ENCODE results near the gene BAHCC1.
A peak's percentile ranks its signal among the peaks of the same experiment; 100 is the strongest.
"Not testable (repeated sequence)": the region's sequence is repeated elsewhere in the genome, so short reads cannot be mapped to it uniquely, and the experiment has no call there.

The BAHCC1 gene

DNA sequence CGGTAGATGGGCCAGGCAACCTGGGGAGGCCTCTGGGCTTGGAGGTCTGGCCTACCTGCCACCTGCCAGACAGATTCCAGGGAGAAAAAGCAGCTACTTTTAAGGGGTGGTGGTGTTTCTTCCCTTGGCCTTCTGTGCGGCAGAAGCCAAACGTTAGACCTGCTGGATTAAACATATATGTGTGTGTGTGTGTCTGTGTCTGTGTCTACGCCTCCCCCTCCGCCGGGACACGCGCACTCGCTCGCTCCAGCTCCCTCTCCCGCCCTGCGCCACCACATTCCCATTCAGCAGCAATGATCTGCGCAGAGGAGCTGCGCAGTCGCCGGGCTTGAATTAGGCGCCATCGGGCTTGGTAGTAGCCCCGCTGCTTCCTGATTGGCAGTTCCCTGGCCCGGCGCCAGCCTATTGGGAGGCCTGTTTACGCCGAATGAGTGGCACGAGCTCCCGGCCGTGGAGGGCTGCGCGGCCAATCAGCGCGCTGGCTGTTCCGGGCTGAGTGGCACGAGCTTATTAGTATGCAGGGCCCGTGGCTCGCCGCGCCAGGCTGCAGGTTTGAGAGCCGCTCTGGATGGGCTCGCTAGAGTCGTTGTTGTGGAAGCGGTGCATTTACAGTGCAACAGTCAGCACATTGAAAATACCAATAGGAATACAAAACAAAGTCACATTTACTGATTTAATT, at the start of gene BAHCC1:
BAHCC1 (plus strand) TSS at position 537 of the 679 bp plus-strand sequence. CDS start 4,283 bp downstream, outside the sequence.
- DNase-seq (ENCODE audit: low spot score): peak; percentile 100

DNA sequence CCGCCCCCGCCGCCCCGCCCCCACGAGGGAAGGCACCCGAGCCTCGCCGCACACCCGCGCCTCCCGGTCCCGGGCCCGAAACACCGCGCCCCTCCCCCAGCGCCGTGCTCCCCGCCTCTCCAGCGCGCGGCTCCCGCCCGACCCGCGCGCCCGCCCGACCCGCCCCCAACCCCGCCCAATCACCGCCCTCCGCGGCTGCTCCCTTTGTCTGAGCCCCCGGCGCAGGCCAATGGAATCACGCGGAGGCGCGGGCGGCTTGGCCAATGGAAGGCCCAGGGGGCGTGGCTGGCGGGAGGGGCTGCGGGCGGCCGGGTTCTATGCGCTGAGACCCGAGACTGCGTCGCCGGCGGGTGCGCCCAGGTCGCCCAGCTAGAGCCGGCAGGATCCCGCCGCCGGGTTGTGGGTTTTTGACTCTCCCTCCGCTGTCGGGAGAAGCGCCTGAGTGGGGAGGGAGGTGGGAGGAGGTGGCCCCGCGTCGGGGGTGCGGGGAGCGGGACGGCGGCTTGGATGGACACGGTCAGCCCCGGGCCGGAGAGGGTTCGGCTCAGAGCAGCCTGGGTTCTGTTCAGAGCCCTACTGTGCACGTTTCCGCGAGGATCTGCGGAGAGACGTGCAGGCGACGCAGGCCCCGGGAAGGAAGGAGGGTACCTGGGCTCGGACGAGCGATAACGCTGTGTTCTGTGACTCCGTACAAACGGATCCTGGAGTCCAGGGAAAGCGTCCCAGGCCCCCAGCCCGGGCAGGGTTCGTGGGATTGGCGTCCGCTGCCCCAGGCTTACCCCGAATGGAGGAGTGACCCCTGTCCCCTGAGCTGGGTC, 49.0 kb upstream of the BAHCC1 start:
- peak; percentile 93 for DNase-seq (ENCODE audit: low spot score)

DNA sequence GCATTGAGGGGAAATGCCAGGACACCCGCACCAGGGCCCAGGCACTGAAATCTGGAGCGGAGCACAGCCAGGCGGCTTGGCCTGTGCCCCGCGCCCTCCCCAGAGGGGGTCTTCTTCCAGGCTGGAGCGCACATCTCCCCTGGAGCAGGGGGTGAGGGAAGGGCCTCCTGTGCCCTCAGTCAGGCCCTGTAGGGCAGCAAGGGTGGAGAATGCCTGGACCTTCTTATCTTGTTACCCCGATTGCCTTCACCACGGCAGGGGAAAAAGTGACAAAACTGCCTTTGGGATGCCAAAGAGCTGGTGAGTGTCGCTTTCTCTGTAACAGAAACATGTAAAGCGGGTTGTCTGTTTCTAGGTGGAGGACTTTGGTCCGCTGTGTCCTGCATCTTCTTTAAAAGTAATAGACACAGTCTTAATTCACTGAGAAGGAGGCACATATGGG, 48.3 kb upstream of the BAHCC1 start:
- no peak for DNase-seq (ENCODE audit: low spot score)

DNA sequence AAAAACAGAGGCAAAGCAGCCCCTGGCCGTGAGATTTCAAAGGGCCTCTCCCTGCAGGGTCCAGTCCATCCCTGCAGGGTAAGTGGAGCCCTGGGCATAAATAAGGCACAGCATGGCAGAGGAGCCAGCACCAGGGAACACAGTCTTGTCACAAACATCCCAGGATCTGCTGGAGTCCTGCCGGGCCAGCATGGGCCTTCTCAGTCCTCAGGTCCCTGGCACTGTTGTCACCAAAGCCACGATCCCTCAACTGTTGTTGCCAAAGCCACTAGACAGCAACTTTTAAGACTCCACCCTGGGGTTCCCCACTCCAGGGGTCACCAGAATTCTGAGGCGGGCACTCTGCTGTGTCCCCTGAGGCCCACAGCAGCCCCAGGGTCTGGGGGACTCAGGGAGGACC, 47.8 kb upstream of the BAHCC1 start:
- no peak for DNase-seq (ENCODE audit: low spot score)

DNA sequence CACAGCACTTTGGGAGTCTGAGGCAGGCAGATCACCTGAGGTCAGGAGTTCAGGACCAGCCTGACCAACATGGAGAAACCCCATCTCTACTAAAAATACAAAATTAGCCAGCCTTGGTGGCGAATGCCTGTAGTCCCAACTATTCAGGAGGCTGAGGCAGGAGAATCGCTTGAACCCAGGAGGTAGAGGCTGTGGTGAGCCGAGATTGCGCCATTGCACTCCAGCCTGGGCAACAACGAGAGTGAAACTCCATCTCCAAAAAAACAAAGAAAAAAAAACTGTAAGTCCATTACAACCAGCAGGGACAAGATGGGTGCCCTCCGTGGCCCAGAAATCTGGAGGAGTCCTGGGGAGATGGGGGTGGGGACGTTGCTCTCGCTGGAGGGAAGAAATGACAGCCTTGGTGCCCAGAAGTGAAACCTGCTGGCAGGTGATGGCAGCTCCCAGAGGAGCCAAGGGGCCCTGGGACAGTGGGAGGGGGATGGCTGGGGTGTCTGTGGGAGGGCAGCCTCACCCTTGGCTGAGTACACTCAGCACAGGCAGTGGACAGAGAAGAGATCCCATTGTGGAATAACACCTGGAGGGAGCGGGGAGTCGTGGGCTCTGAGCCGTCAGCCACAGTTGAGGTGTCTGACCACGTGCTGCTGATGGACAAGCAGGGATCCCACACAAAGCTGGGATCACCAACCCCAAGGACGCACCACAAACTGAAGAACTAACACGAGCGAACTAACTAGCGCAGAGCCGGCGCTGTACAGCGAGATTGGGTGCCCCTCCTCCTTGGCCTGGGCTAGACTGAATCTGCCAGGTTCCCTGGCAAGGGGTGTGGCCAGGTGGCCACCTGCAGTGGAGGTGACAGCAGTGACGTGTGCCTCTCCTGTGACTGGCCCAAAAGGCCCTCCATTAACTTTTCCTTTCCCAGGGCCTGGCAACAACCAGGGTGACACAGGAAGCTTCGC, 46.9 kb upstream of the BAHCC1 start:
- DNase-seq (ENCODE audit: low spot score): no peak

DNA sequence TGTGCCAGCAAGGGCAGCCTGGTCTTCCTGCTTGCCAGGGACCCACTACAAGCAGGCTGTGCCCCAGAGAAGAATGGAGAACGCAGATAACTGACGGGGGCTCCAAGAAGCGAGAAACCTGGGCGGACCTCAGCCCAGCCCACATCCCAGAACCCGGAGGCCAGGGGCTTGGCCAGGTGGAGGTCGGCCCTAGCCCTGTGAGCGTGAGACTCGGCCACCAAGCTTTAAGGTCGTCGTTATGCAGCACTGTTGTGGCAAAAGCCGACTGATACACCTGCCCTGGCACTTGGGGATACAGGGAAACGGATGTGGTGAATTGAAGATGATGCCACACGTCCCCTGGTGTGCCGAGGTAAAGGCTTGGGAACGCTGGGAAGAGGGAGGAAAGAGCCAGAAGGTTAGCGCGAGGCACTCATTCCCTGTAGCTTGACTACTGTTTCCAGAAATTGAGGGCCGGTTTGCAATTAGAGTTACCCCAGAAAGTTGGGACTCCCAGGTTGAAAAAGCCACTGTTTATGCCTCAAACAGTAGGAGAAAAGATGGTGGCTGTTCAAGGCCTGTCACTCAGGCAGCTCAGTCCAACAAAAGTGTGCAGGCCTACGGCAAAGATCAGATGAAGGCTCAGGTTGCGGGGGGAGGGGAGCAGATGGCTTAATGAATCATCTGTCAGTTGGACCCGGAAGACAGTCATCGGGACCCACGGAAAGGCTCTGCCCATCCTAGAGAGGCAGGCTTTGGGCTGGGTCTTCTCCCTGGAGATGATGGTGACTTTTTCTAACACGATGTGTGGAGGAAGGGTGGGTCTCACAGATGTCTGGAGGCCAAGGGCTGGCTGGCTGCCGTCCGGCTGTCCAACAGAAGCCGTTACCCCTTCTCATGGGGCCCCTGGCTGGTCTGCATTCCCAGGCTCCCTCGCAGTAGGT, 45.6 kb upstream of the BAHCC1 start:
- no peak for DNase-seq (ENCODE audit: low spot score)

DNA sequence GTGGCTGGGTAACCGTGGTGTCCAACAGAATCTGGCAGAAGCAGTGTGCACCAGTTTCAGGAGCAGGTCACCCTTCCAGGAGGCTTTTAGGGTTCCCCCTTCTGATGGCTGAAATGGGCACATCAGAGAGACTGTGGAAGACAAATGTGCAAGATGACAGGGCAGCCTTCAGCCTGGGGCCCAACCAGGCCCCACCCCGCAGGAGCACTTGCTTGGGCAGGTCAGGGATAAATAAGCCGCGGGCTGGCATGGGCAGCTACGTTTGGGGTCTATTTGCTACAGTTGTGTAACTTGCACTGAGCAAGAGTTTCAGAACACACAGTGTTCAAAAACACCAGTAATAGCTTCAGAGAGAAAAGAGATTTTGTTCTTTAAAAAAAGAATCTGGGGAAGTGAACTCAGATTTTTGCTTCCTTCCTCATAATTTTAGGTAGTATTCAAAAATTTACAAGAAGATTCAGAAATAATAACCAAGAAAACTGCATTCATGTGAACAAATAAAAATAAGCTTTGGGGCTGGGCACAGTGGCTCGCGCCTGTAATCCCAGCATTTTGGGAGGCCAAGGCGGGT, 44.9 kb upstream of the BAHCC1 start:
- no peak for DNase-seq (ENCODE audit: low spot score)

DNA sequence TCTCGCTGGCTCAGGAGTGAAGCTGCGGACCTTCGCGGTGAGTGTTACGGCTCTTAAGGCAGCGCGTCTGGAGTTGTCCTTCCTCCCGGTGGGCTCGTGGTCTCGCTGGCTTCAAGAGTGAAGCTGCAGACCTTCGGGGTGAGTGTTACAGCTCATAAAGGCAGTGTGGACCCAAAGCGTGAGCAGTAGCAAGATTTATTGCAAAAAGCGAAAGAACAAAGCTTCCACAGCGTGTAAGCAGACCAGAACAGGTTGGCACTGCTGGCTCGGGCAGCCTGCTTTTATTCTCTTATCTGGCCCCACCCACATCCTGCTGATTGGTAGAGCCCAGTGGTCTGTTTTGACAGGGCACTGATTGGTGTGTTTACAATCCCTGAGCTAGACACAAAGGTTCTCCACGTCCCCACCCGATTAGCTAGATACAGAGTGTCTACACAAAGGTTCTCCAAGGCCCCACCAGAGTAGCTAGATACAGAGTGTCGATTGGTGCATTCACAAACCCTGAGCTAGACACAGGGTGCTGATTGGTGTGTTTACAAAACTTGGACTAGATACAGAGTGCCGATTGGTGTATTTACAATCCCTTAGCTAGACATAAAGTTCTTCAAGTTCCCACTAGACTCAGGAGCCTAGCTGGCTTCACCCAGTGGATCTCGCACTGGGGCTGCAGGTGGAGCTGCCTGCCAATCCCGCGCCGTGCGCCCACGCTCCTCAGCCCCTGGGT, 43.8 kb upstream of the BAHCC1 start:
- DNase-seq (ENCODE audit: low spot score): not testable (repeated sequence)

DNA sequence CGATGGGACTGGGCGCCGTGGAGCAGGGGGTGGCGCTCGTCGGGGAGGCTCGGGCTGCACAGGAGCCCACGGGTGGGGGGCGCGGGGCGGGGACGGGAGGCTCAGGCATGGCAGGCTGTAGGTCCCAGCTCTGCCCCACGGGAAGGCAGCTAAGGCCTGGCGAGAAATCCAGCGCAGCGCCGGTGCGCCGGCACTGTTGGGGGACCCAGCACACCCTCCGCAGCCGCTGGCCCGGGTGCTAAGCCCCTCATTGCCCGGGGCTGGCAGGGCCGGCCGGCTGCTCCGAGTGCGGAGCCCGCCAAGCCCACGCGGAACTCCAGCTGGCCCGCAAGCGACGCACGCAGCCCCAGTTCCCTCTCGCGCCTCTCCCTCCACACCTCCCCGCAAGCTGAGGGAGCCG, 43.2 kb upstream of the BAHCC1 start:
- not testable (repeated sequence) for DNase-seq (ENCODE audit: low spot score)

DNA sequence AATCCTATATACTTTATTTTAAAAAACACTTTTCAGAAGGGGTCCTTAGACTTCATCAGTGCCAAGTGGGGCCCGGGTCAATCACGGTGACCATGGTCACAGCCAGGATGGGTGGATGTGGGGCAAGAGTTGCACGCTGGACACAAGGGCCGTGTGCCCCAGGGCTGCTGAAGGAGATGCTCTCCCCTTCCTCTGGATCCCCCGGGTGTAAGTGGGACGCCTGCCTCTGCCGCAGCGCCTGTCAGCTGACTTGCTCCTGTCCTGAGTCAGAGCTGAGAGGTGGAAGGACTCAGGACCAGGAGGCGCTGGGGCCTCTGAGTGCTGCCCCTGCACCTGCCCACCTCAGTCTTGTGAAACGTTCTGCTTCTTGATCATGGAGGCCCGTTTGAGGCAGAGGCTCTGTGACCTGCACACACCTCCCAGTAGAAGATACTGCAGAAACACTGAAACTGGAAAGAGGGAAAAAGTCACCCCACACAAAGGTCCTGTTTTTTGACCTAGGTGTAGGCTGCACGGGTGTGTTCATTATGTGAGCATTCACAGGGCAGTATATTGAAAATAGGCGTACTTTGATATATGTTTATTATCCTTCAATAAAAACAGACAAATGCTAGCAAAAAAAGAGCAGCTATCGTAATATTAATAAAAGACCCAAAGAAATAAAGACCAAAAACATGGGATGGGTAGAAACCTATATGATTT, 40.9 kb upstream of the BAHCC1 start:
- DNase-seq (ENCODE audit: low spot score): no peak

DNA sequence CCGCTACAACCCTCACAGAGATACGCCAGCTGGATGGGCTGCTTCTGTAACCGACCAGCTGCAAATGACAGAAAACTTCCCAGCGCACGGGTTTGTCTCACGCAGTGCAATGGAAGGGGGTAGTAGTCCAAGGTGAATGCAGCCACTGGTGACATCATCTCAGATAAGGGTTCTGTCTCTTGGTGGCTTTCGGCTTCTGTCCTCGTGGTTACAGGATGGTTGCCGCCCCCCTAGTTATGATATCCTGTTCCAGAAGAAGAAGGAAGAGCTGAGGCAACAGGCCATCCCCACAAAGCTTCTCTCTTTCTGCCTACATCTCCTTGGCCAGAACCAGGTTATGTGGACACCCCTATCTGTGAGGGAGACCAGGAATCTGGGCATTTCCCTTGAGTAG, 40.3 kb upstream of the BAHCC1 start:
- no peak for DNase-seq (ENCODE audit: low spot score)

DNA sequence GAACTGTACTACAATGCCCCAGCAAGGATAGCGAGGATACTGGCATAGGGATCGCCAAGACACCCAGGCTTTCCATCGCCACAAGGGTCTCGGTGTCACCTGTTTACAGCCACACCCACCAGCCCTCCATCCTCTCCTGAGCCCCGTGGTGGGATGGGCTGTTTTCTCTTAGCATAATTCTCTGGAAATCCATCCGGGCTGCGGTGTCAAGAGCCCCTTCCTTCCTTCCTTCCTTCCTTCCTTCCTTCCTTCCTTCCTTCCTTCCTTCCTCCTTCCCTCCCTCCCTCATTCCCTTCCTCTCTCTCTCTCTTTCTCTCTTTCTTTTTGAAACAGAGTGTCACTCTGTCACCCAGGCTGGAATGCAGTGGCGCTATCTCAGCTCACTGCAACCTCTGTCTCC, 36.0 kb upstream of the BAHCC1 start:
- DNase-seq (ENCODE audit: low spot score): no peak

DNA sequence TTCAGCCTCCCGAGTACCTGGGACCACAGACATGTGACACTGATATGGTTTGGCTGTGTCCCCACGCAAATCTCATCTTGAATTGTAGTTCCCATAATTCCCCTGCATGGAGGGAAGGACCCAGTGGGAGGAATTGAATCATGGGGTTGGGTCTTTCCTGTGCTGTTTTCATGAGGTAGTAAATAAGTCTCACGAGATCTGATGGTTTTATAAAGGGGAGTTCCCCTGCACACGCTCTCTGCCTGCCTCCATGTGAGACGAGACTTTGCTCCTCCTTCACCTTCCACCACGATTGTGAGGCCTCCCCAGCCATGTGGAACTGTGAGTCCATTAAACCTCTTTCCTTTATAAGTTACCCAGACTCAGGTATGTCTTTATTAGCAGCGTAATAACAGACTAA, 33.3 kb upstream of the BAHCC1 start:
- not testable (repeated sequence) for DNase-seq (ENCODE audit: low spot score)

DNA sequence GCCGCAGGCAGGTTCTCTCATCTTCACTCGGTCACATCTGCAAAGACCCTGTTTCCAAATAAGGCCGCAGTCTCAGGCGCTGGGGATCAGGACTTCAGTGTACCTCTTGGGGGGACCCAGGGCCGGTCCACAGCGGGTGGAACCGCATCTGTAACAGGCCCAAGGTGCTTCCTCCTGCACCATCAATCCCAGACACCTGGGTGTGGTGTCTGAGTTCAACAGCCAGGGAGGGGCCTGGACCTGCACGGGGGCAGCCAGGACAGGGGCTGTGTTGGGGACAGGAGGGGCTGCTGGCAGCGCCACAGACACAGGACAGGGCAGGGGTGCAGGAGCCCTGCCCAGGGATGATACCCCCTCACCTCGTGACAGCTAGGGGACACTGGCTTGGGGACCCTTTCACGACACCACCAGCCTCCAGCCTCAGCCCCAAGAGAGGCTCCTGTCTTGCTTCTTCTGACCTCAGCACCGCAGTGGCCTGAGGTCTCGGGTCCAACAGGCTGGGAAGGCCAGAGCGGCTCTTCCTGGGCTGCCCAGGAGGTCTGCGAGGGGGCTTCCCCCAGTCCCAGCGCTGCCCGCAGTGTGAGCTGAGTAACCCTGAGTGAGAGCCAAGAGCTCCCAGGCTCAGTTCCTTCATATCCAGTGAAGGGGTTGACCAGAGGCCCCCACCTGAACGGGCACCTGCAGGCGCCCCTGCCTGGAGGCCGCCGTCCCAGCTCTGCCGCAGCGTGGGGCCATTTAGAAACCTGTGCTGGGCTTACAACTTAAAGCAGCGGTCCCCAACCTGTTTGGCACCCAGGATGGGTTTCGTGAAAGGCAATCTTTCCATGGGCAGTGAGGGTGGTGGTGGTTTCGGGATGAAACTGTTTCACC, 30.7 kb upstream of the BAHCC1 start:
- DNase-seq (ENCODE audit: low spot score): no peak

DNA sequence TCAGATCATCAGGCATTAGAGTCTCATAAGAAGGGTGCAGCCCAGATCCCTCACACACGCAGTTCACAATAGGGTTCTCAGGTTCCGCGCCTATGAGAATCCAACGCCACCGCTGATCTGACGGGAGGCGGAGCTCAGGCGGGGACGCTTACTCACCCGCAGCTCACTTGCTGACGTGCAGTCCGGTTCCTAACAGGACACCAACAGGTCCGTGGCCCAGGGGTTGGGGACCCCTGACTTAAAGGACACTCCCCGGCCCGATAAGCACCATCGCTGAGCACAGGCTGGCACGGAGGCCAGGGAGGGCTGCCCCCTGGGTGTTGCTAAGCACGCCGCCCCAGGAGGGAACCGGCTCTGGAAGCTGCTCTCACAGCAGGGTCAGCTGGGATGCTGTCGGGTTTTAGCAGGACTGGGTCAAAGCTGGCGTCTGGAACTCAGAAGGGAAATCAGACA, 30.1 kb upstream of the BAHCC1 start:
- DNase-seq (ENCODE audit: low spot score): peak; percentile 85

DNA sequence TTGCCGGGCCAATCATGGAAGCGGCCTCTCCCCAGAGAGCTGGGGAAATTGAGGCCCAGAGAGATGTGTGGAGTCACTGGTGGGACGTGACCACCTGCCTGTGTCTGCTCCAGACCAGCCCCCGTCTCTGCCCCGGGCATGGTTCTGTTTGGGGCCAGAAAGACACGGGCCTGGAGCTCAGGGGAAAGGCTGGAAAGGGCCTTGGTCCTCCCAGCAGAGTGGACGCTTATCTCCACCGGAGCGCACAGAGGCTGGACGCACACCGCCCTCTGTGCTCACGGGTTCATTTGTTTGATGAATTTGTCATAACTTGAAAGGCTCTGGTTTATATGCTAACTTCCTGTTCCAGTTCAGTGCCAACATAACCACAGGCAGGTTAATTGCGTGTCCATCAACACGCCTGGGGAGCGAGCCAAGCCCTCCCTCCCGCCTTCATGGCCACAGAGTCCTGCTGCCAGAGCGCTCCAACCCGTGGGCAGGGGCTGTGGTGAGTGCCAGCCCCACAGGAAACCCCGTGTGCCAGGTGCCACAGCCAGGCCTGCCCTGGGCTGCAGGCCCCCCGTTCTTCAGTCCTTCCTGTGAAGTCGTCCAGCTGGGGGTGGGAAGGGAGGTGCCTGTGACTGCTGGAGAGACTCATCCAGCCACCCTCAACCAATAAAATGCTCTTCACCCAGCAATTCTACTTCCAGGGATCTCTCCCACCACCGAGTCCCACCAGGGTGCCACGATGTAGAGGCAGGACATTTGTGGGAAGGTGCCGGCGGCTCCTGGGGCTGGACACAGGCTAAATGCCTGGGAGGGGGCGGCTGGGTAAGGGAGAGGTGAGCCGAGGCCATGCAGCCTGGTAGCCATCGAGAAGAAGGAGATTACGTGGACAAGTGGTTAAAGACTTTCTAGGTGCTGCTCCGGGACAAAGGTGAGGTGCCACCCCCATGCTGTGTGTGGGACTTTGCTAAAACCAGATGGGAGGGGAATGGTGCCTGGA, 29.4 kb upstream of the BAHCC1 start:
- peak; percentile 90 for DNase-seq (ENCODE audit: low spot score)

DNA sequence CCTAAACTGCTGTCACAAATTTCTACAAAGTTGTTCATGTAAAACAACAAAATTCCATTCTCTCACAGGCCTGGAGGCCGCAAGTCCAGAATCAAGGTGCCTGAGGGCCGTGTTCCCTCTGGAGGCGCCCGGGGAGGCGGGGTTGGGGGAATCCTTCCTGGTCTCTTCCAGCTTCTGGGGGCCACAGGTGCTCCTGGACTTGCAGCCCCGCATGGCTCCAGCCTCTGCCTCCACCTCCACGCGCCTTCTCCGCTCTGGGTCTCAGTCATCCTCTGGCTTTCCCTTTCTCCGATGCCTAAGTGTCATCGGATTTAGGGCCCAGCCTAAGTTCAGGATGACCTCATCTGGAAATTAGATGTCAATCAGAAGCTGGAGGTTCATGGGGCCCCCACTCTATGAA, 28.6 kb upstream of the BAHCC1 start:
- no peak for DNase-seq (ENCODE audit: low spot score)
